K562 treated with DMSO at 1 percent for 4 hours (cell line): ENCODE results near the gene C1QTNF4. TPM values are rescaled to one million over a fixed set of nuclear protein-coding genes. Genes with fewer than 3 reads are reported as not detected.

Source experiments
- total RNA-seq: library from RNA; unstranded; fragments of 300-600 nt; gene quantifications from 2 replicates; pipeline ENCODE4 v1.2.3, GENCODE V29; 2022; ENCODE audit not compliant: insufficient read depth

C1QTNF4 gene
- not detected in 2 replicates for total RNA-seq

GRCh38 chr11:47593934-47594855 lies at the start of gene C1QTNF4:
C1QTNF4 (minus strand) TSS chr11:47594411; CDS start chr11:47590810, 3,601 bp downstream.

GRCh38 chr11:47642099-47642855 lies 48.1 kb upstream of the C1QTNF4 start, which contains the start of gene MTCH2:
MTCH2 (minus strand) TSS chr11:47642559; CDS start chr11:47642465, 94 bp downstream.

GRCh38 chr11:47586098-47586855 lies 7.9 kb downstream of the C1QTNF4 start, which contains the start of gene FAM180B:
FAM180B (plus strand) TSS chr11:47586678; CDS start chr11:47586769, 91 bp downstream.

GRCh38 chr11:47578524-47579494 lies 15.4 kb downstream of the C1QTNF4 start, which contains the start of the genes KBTBD4 and NDUFS3:
KBTBD4 (minus strand) TSS chr11:47578970; CDS start chr11:47578951, 19 bp downstream.
NDUFS3 (plus strand) TSS chr11:47579074; CDS start chr11:47579092, 18 bp downstream.

GRCh38 chr11:47565340-47566148 lies 28.7 kb downstream of the C1QTNF4 start, which contains the start of gene PTPMT1:
PTPMT1 (plus strand) TSS chr11:47565599; CDS start chr11:47565623, 24 bp downstream.

GRCh38 chr11:47552566-47553405 lies 41.4 kb downstream of the C1QTNF4 start, which contains the start of gene CELF1:
CELF1 (minus strand) TSS chr11:47553132; CDS start chr11:47499523, 53,609 bp downstream.

Other genes with a start within 250 kb of the C1QTNF4 start
- gene MYBPC3, start 241.7 kb downstream of the C1QTNF4 start, total RNA-seq = not detected in 2 replicates
- gene SPI1, start 215.9 kb downstream of the C1QTNF4 start, total RNA-seq = 88.6 and 115 TPM in 2 replicates
- gene SLC39A13, start 185.8 kb downstream of the C1QTNF4 start, total RNA-seq = 19.1 and 32.3 TPM in 2 replicates
- 226 and 257 TPM in 2 replicates for gene PSMC3, start 168.0 kb downstream of the C1QTNF4 start, total RNA-seq
- 0.86 TPM in 1 of 2 replicates, not detected in the other for gene RAPSN, start 145.3 kb downstream of the C1QTNF4 start, total RNA-seq
- 20.6 and 28.5 TPM in 2 replicates for gene CELF1, start 41.3 kb downstream of the C1QTNF4 start, total RNA-seq
- gene PTPMT1, start 28.8 kb downstream of the C1QTNF4 start, total RNA-seq = 91.8 and 92.5 TPM in 2 replicates
- gene KBTBD4, start 15.4 kb downstream of the C1QTNF4 start, total RNA-seq = 7.0 and 9.6 TPM in 2 replicates
- 165 and 180 TPM in 2 replicates for gene NDUFS3, start 15.3 kb downstream of the C1QTNF4 start, total RNA-seq
- gene FAM180B, start 7.7 kb downstream of the C1QTNF4 start, total RNA-seq = not detected in 2 replicates
- gene MTCH2, start 48.1 kb upstream of the C1QTNF4 start, total RNA-seq = 53.8 and 63.5 TPM in 2 replicates
- gene AGBL2, start 121.0 kb upstream of the C1QTNF4 start, total RNA-seq = 0.88 TPM in 1 of 2 replicates, not detected in the other
- 43.1 and 45.9 TPM in 2 replicates for gene FNBP4, start 172.9 kb upstream of the C1QTNF4 start, total RNA-seq